Gastrocnemius medialis (tissue), 4 donors: ENCODE data around the gene SELENOO. TPM values are rescaled to one million over a fixed set of nuclear protein-coding genes. Genes with fewer than 3 reads are reported as not detected.

Experiments used
- ATAC-seq, 2 donors: fragments of 150-250 bp; one replicate each; pipeline ENCODE4 v1.9.1; 2016
- DNase-seq, 2 donors: peaks; one replicate each; pipeline ENCODE4 v3.0.0-alpha.2; 2019
- H3K27ac ChIP-seq, 4 donors: fragments of 200-600 bp; sonication (generic); 1 replicate in 1 of 4; 2 replicates in 3 of 4; pipeline ENCODE4 v1.5.1; 2016 to 2018; ENCODE audit warnings: mild to moderate bottlenecking in 2 of 4, moderate library complexity in 1 of 4
- H3K27me3 ChIP-seq, 3 donors: fragments of 200-600 bp; sonication (generic) in 2 of 3; 1 replicate in 1 of 3; 2 replicates in 2 of 3; pipeline versions ENCODE4 v1.5.1 to v1.6.0; 2016 to 2019; ENCODE audit warnings: mild to moderate bottlenecking in 1 of 3, moderate library complexity in 1 of 3
- H3K36me3 ChIP-seq, 2 donors: fragments of 200-600 bp; sonication (generic) in 1 of 2; one replicate each; pipeline ENCODE4 v1.5.1; 2017 to 2018
- H3K4me1 ChIP-seq, 2 donors: fragments of 200-600 bp; sonication (generic) in 1 of 2; one replicate each; pipeline ENCODE4 v1.5.1; 2016 to 2017; ENCODE audit warnings: mild to moderate bottlenecking in 2 of 2
- H3K4me3 ChIP-seq, 4 donors: fragments of 200-600 bp; sonication (generic) in 3 of 4; 1 replicate in 1 of 4; 2 replicates in 3 of 4; pipeline ENCODE4 v1.5.1; 2016 to 2019; ENCODE audit warnings: mild to moderate bottlenecking in 2 of 4
- H3K9me3 ChIP-seq, 3 donors: fragments of 200-600 bp; sonication (generic) in 2 of 3; 1 replicate in 1 of 3; 2 replicates in 2 of 3; pipeline ENCODE4 v1.5.1; 2016 to 2019
- POLR2A ChIP-seq, 2 donors: fragments of 450-650 bp; IDR thresholded peaks; one replicate each; pipeline ENCODE4 v1.6.1; 2017; ENCODE audit warnings: antibody characterized with exemption in 2 of 2, mild to moderate bottlenecking in 2 of 2, moderate library complexity in 2 of 2
- in situ Hi-C, 4 donors: fragments of 200-750 bp; cut with MboI; loops; one replicate each; pipeline versions ENCODE4 v1.15.0 to v1.8.0; 2017; ENCODE audit warnings: low sequenced_read_pairs in 4 of 4
- intact Hi-C: fragments of 100-400 bp; cut with DNase I; formaldehyde crosslinking; loops from one replicate; pipeline ENCODE4 v1.15.1; 2023; ENCODE audit warnings: low total_unique reads
- total RNA-seq, 4 donors: library from RNA; depleted of rRNA; stranded (reverse); fragments of >200 nt; gene quantifications; one replicate each; pipeline versions ENCODE4 v1.1.0 to v1.2.3, GENCODE V29; 2016
- TF ChIP-seq, protein P1 (sequence below), 5 experiments: fragments of 450-650 bp in 3 of 5; fragments of 200-600 bp in 2 of 5; sonication (generic) in 2 of 5; IDR thresholded peaks in 4 of 5; conservative IDR thresholded peaks in 1 of 5; 1 replicate in 4 of 5; 2 replicates in 1 of 5; pipeline ENCODE4 v1.5.1; 2016 to 2019; ENCODE audit warnings: antibody characterized with exemption in 5 of 5, mild to moderate bottlenecking in 3 of 5, moderate library complexity in 3 of 5

SELENOO gene
- total RNA-seq, 4 donors from 2014 or later, result 26.4 to 54.9 (median 34.0) TPM

DNA sequence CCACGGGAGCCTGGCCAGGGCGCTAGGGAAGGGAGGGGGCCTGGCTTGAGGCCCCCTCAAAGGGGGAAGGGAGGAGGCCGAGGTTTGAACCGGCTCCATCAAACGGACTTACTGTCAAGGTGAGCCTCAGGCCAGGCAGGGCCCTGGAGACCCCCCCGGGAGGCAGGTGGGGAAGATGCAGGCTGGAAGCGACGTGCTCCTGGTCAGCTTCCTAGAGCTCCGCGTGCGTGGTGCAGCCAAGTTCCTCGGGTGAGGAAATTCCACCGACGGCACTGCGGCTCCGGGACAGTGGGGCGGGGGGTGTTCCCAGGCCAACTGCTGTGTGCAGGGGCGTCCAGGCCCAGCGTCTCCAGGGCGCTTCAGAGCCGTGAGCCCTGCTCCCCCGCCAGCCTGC is 22.3 kb upstream of the SELENOO start:
- peaks cover 11 to 33% (median 27%) of the 10 kb centered on the region in 3 donors for H3K27me3 ChIP-seq
- intact Hi-C loops, result no loop called here
- H3K36me3 ChIP-seq, result no peaks in the 10 kb centered on the region
- in situ Hi-C loops, result no loop called here
- no peaks in the 10 kb centered on the region for H3K9me3 ChIP-seq
- DNase-seq, result no peak
- H3K4me1 ChIP-seq, result no peaks in the 10 kb centered on the region
- TF ChIP-seq, protein P1, sequence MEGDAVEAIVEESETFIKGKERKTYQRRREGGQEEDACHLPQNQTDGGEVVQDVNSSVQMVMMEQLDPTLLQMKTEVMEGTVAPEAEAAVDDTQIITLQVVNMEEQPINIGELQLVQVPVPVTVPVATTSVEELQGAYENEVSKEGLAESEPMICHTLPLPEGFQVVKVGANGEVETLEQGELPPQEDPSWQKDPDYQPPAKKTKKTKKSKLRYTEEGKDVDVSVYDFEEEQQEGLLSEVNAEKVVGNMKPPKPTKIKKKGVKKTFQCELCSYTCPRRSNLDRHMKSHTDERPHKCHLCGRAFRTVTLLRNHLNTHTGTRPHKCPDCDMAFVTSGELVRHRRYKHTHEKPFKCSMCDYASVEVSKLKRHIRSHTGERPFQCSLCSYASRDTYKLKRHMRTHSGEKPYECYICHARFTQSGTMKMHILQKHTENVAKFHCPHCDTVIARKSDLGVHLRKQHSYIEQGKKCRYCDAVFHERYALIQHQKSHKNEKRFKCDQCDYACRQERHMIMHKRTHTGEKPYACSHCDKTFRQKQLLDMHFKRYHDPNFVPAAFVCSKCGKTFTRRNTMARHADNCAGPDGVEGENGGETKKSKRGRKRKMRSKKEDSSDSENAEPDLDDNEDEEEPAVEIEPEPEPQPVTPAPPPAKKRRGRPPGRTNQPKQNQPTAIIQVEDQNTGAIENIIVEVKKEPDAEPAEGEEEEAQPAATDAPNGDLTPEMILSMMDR (IDR thresholded peaks at IDR 0.05 in 4 of 5, conservative IDR thresholded peaks at IDR 0.05 in 1 of 5), result no peak
- TF ChIP-seq POLR2A (IDR thresholded peaks at IDR 0.05), result no peak
- ATAC-seq, result no peak
- no peak overlapping the region for H3K27ac ChIP-seq
- no peak overlapping the region for H3K4me3 ChIP-seq

GRCh38 chr22:50178871-50179869 is 21.6 kb upstream of the SELENOO start:
- peaks cover 0 to under 1% of the 10 kb centered on the region in 2 donors for H3K4me1 ChIP-seq
- peaks cover 11 to 33% (median 27%) of the 10 kb centered on the region in 3 donors for H3K27me3 ChIP-seq
- H3K9me3 ChIP-seq, result no peaks in the 10 kb centered on the region
- H3K36me3 ChIP-seq, result no peaks in the 10 kb centered on the region
- intact Hi-C loops, result no loop called here
- DNase-seq (no peak), ATAC-seq (no peak)
- no peak overlapping the region for H3K4me3 ChIP-seq
- in situ Hi-C loops, result no loop called here
- TF ChIP-seq, protein P1 (IDR thresholded peaks at IDR 0.05 in 4 of 5, conservative IDR thresholded peaks at IDR 0.05 in 1 of 5), result no peak
- no peak for TF ChIP-seq POLR2A (IDR thresholded peaks at IDR 0.05)
- no peak overlapping the region for H3K27ac ChIP-seq

DNA sequence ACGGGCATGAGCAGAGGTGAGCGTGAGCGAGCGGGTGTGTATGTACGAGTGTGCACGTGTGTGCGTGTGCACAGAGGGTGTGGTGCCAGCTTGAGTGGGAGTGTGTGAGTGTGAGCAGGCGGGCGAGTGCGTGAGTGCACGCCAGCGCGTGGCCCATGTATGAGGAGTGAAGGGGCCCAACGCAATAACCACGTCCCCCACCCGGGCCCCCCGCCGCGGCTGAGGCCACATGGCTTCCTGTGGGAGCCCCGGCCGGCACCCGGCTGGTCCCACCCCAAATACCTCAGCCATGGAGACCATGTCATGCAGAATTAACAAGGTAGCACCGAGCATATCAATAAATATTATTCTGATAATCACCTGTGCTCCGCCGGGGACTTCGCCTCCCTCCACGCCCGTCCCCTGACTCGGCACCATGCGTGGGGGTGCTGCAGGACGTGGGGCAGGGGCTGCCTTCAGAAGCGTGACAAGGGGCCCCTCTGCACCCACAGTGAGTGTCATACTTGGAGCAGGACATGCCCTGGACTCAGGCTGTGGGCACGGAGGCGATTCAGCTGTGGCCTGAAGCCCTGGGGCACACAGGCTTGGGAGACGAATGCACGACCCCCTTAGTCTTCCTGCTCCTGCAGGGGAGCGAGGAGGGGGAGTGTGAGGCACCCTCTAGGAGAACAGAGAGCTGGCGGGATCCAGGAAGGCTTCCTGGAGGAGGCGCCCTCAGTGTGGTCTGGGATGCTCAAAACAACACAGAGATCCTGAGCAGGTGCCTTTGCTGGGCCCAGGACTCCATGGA is 20.7 kb upstream of the SELENOO start:
- peaks cover under 1 to 2% of the 10 kb centered on the region in 2 donors for H3K4me1 ChIP-seq
- DNase-seq (no peak), ATAC-seq (no peak)
- no peaks in the 10 kb centered on the region for H3K36me3 ChIP-seq
- in situ Hi-C loops, result no loop called here
- H3K27ac ChIP-seq, result no peak overlapping the region
- TF ChIP-seq, protein P1 (IDR thresholded peaks at IDR 0.05 in 4 of 5, conservative IDR thresholded peaks at IDR 0.05 in 1 of 5), result no peak
- TF ChIP-seq POLR2A (IDR thresholded peaks at IDR 0.05), result no peak
- no peak overlapping the region for H3K4me3 ChIP-seq
- intact Hi-C loops, result loop anchor here (10.0 kb wide), 1 partner anchor 395 kb away; no protein-coding TSS in a partner anchor
- no peaks in the 10 kb centered on the region for H3K9me3 ChIP-seq
- H3K27me3 ChIP-seq, result peaks cover 11 to 33% (median 27%) of the 10 kb centered on the region in 3 donors

DNA sequence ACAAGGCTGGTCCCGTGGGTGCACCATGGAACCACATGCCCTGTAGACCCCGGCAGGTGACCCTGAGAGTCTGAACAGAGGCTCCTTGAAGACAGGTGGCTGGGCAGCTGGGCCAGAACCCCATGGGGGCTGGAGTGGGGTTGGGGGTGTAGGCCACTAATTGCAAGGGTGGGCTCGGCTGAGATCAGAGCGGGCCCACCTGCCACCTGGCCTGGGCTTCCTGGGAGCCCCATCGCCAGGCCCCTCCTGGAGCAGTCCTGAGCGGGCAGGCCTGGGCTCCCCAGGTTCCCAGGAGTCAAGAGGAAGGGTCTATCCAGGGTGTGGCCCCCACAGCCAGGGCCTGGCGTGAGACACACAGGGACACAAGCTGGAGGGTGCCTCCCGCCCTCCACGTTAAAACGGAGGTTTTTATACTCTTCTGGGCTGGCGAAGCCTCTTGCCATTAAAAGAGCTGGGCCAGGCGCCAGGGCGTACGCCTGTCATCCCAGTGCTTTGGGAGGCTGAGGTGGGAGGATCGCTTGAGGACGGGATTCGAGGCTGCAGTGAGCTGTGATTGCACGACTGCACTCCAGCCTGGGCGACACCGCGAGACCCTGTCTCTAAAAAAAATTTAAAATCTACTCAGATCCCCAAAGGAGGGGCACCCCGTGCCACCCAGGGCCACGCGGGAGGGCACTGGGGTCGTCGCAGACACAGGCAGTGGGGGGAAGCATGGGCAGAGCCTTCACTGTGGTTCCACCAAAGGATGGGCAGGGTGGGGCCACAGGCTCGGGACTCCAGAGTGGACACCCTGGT is 19.9 kb upstream of the SELENOO start:
- TF ChIP-seq, protein P1 (IDR thresholded peaks at IDR 0.05 in 4 of 5, conservative IDR thresholded peaks at IDR 0.05 in 1 of 5), result no peak
- TF ChIP-seq POLR2A (IDR thresholded peaks at IDR 0.05), result no peak
- Histone ChIP-seq H3K4me1 (peaks cover 2 to 4% of the 10 kb centered on the region in 2 donors), H3K27ac (no peak overlapping the region), H3K4me3 (no peak overlapping the region), H3K9me3 (no peaks in the 10 kb centered on the region), H3K27me3 (peaks cover 11 to 30% (median 27%) of the 10 kb centered on the region in 3 donors), H3K36me3 (no peaks in the 10 kb centered on the region)
- no peak for ATAC-seq
- in situ Hi-C loops (no loop called here), intact Hi-C loops (loop anchor here (10.0 kb wide), 1 partner anchor 396 kb away; no protein-coding TSS in a partner anchor)
- DNase-seq, result no peak
